Fibroblast of villous mesenchyme (primary cell): ENCODE results near the gene SLC24A3. TPM values are rescaled to one million over a fixed set of nuclear protein-coding genes. Genes with fewer than 3 reads are reported as not detected.

Experiments
- DNase-seq: peaks from one replicate; pipeline ENCODE4 v3.0.0-alpha.2; 2010; ENCODE audit warnings: low read depth
- H3K4me3 ChIP-seq: 2 replicates; pipeline ENCODE4 v1.5.1; 2011; ENCODE audit warnings: low read depth, mild to moderate bottlenecking, low read length
- total RNA-seq: library from RNA; depleted of rRNA; stranded (reverse); fragments of >200 nt; gene quantifications from 2 replicates; pipeline ENCODE4 v1.2.3, GENCODE V29; 2012
- TF ChIP-seq, protein P1 (sequence below): IDR thresholded peaks from 2 replicates; pipeline ENCODE4 v1.5.1; 2012; ENCODE audit warnings: low read depth, mild to moderate bottlenecking, low read length; ENCODE audit not compliant: insufficient read depth

SLC24A3 gene
- total RNA-seq, 1 donor, result 0.86 TPM

- TF ChIP-seq, protein P1, sequence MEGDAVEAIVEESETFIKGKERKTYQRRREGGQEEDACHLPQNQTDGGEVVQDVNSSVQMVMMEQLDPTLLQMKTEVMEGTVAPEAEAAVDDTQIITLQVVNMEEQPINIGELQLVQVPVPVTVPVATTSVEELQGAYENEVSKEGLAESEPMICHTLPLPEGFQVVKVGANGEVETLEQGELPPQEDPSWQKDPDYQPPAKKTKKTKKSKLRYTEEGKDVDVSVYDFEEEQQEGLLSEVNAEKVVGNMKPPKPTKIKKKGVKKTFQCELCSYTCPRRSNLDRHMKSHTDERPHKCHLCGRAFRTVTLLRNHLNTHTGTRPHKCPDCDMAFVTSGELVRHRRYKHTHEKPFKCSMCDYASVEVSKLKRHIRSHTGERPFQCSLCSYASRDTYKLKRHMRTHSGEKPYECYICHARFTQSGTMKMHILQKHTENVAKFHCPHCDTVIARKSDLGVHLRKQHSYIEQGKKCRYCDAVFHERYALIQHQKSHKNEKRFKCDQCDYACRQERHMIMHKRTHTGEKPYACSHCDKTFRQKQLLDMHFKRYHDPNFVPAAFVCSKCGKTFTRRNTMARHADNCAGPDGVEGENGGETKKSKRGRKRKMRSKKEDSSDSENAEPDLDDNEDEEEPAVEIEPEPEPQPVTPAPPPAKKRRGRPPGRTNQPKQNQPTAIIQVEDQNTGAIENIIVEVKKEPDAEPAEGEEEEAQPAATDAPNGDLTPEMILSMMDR, result no peak
- DNase-seq, result no peak
- H3K4me3 ChIP-seq, result no peak overlapping the region
These were observed 393.5 kb downstream of the SLC24A3 start for GRCh38 chr20:19605786-19606485.

- TF ChIP-seq, protein P1, result no peak
- H3K4me3 ChIP-seq, result no peak overlapping the region
- no peak for DNase-seq
These were observed 397.3 kb downstream of the SLC24A3 start for GRCh38 chr20:19609642-19610223.

GRCh38 chr20:19615629-19616028 is 403.2 kb downstream of the SLC24A3 start:
- H3K4me3 ChIP-seq, result no peak overlapping the region
- TF ChIP-seq, protein P1, result no peak
- DNase-seq, result no peak

DNA sequence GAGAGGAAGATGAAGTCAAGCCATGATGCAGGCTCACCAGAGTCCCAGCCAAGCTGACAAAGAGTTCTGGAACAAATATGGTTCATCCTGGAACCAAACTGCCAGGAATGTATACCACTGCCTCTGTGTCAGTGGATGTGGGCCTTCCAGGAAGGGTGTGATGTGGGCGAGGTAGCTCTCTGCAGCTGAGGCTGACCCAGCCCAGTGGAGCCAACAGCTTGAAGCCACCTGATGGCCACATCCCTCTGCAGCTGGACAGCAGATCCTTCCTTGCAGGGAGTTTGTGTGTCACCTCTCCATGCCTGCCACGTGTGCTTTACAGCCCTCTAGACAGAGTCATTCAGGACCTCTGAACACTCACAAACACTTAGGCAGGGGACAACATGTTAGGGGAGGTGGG is 403.6 kb downstream of the SLC24A3 start:
- H3K4me3 ChIP-seq, result no peak overlapping the region
- TF ChIP-seq, protein P1, result no peak
- DNase-seq, result no peak

GRCh38 chr20:19616620-19617019 is 404.2 kb downstream of the SLC24A3 start:
- TF ChIP-seq, protein P1, result no peak
- DNase-seq, result no peak
- no peak overlapping the region for H3K4me3 ChIP-seq

DNA sequence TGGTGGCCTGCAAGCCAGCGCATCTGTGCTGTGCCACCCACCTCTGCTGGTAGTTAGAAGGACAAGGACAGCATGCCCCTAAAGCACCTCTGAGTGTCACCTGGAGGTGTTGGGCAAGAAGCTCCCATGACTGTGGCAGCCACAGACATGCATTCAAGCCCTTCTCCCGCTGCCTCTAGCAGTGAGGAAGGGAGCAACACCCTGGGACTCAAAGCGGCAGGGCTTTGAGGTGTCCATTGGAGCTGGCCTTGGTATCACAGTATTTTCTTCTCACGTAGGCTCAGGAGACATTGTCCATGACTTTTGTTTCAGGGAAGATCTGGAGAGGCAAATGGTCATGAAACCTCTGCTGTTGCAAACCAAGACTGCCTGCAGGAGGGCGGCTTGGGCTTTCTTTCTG is 404.8 kb downstream of the SLC24A3 start:
- TF ChIP-seq, protein P1, result no peak
- no peak for DNase-seq
- H3K4me3 ChIP-seq, result no peak overlapping the region
